ENCODE measurements around the gene DMPK.
A peak's percentile ranks its signal among the peaks of the same experiment; 100 is the strongest.
"Not testable (repeated sequence)": the region's sequence is repeated elsewhere in the genome, so short reads cannot be mapped to it uniquely, and the experiment has no call there.

DMPK gene

DNA sequence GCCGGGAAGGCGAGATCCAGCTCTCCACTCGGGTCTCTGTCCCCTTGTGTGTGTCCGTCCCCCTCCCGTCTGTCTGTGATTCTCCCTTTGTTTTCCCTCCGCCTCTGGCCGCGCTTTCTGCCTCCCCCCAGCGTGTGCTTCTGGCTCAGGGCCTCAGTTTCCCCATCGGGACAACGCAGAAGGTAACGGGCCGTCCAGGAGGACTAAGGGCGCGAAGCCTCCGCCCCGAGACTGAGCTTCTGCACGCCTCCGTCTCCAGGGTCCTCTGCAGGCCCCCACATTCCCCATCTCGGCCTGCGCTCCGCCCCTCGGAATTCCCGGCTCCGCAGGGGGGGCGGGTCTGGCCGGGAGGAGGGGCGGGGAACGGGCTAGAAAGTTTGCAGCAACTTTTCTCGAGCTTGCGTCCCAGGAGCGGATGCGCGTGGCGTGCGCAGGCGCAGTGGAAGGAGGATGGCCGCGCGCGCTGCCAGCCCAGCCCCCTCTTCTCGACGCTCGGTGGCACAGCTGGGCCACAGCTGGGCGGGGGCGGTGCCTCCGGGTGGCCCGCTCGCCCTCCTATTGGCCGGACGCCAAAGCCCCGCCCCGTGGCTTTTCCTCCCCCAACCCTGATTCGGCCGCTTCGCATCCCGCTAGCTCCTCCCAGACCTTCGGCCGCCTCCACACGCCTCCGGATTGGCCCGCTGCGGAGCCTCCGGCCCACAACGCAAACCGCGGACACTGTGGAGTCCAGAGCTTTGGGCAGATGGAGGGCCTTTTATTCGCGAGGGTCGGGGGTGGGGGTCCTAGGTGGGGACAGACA lies 13.1 kb downstream of the DMPK start, which contains the start of gene SIX5:
TSS of gene SIX5 (minus strand) at position 269 of the 799 bp plus-strand sequence. CDS start 408 bp downstream, outside the sequence.
- DNase-seq (ENCODE audit: low read depth) = peak; percentile 97

DNA sequence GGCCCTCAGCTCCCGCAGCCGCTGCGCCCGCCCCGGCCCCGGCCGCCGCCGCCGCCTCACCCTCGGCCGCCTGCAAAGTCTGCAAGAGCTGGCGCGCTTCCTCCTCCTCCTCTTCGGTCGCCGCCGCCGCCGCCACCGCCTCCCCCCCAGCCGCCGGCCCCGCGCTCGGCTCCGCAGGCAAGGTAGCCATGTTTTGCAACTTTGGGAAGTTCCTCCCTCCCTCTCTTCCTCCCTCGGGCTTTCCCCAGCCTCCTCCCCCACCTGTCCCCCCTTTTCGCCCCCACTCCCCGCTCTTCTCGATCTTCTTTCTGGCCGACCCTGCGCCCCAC lies 13.7 kb downstream of the DMPK start:
- DNase-seq (ENCODE audit: low read depth) = peak; percentile 63

DNA sequence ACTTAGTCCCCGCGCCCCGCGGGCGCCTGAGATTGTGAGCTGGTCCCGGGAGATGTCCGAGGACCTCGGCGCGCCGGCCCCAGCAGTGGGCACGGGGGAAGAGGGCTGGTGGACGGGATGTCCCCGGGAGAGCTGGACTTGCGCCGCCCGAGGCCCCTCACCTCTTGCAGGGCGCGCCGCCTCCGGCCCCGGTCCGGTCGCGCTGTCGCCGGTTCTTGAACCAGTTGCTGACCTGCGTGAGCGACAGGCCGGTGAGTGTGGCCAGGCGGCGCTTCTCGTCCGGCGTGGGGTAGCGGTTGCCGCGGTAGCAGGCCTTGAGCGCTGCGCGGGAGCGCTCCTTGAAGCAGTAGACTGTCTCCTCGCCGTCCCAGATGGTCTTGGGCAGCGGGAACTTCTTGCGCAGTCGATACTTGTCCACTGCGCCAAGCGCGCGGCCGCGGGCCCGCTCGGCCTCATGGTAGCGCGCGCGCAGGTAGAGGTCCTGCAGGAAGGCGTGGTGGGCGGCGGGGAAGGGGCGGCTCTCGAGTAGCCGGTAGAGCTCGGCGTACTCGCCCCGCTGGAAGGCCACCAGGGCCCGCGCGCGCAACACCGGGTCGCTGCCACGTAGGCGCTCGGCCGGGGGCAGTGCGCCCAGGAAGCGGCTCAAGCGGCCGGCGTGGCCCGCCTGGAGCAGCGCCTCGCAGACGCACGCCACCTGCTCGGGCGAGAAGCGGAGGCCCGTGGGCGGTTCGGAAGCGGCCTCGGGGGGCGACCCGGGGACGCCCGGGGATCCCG lies 14.2 kb downstream of the DMPK start:
- peak; percentile 86 for DNase-seq (ENCODE audit: low read depth)

DNA sequence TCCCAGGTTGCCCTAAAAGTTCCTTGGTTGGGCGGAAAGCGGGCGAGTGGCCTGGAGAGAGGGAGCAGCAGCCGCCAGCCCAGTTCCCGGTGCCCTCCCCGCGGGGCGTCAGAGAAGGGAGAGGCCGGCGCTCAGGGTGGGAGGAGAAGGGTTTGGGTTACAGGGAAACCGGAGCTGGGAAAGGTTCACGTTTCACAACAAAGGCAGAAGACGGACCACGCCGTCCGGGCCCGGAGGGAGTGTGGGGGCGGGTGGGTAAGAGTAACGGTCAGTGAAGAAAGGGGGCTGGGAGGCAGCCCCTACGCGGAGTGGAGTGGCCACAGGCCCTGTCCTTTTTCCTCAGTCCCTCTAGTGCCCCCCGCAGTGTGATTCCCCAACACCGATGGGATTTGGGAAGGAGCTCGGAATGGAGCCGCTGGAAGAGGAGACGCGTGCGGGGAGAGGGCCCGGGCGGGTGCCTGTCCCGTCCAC lies 14.8 kb downstream of the DMPK start:
- DNase-seq (ENCODE audit: low read depth) = peak; percentile 92

DNA sequence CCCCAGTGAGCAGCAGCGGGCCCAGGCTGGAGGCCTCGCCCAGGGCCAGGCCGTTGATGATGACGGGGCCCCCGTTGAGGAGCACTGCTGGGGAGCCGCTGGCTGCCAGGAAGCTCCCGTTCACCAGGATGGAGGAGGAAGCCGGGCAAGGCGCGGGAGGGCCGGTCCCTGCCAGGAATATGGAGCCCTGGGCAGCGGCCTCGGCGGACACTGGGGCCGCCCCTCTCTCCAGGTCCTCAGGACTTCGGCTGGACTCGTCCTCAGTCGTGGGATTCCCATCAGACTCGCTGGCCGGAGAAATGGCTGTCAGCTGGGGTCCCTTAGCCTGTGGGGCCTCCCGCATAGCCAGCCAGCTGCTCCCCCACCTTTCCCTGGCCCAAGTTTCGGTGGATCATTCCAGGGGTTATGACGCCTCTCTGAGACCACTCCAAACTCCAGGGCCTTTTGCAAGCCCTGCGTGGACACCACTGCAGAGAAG lies 15.4 kb downstream of the DMPK start:
- DNase-seq (ENCODE audit: low read depth) = peak; percentile 33

DNA sequence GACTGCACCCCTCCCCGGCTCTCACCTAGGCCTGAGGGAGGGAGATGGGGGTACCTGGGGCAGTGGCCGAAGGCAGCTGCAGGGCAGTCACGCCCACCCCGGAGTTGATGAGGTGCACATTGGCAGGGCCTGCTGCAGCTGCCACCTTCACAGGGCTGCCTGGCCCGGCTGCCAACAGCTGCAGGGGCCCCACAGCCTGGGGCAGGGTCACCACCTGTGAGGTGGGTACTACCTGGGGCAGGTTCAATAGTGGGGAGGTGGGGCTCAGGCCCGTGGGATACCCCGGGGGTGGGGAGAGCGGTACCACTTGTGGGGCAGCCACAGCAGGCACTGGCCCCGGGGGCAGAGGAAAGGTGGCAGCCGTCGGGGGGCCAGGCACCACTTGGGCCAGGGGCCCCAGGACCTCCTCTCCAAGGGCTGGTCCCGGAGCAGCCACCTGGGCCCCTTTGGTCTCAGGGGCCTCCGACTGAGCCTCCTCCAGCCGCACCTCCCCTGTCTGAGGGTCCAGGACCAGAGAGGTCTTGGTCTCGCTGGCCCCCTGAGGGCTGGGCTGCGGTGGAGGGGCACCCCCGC lies 15.9 kb downstream of the DMPK start:
- DNase-seq (ENCODE audit: low read depth) = no peak

DNA sequence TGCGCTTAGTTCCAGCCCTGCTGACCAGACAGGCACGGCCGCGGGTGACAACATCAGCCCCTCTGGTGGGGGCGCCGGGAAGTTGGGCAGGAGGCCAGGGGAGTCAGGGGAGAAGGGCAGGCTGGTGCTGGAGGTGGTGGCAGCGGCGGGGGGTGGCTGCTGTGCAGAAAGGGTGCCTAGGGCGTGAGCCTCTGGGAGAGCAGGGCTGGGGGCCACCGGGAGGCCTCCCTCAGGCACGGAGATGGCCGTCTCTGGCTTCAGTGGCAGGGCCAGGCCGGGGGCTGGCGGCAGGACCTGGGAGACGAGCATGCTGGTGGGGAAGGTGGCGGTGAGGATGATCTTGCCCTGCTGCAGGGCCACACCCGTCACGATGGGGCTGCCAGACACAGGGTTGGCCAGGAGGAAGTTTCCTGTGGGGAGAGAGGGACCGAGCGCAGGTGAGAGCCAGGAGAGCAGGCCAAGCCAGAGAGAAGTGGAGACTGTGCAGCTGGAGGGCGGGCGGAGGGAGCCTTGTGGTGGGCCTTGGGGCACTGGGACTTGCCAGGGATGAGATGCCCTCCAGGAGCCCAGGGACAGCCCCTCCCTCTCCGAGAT lies 16.5 kb downstream of the DMPK start:
- no peak for DNase-seq (ENCODE audit: low read depth)

DNA sequence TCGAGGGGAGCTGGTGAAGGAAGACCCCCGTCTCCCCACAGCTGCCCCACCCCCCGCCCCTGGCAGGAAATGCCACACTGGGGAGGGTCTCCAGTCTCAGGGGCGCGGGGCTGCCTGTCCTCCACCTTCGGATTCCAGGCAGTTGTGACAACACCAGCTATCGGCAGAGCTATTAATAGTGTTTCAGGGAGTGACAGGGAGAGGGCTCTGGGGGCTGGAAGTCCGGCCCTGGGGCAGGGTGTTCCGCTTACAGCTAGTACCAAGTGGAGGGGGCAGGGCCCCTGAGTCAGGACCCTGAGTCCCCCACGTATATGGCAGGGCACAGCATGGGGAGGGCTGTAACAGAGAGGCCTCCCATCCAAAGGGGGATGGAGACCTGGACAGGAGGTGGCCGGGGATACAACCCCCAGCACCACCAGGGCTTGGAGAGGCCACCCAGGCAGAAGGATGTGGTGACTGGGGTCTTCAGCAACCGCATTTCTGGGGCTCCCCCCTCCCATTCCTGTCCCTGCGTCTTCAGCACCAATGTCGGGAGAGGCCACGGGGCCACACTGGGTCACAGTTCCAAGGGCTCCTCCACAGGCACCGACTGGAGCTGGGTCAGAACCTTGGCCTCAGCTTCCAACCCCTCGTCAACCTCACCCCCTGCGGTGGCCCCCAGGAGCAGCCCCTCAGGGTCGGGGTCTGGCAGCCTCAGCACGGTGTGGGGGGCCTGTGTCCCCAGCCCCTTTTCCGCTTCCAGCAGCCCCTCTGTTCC lies 17.2 kb downstream of the DMPK start:
- DNase-seq (ENCODE audit: low read depth) = no peak

DNA sequence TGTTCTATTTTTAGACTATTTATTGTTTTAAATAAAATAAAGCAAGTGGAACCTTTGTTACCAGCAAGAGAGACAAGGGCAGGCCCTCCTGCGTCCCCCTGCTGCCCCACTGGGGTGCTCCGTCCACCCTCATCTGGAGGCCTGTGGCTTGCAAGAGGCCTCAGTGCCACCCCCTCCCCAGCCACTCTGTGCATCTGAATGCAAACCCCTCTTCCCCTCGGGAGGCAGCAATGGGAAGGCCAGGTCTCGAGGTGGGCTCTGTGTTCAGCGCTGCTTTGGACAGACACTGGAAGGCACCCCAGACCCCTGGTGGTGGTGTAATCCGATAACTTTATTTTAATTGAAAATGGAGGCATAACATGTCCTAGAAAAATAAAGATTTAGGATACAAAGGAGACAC lies 17.8 kb downstream of the DMPK start:
- DNase-seq (ENCODE audit: low read depth) = no peak

DNA sequence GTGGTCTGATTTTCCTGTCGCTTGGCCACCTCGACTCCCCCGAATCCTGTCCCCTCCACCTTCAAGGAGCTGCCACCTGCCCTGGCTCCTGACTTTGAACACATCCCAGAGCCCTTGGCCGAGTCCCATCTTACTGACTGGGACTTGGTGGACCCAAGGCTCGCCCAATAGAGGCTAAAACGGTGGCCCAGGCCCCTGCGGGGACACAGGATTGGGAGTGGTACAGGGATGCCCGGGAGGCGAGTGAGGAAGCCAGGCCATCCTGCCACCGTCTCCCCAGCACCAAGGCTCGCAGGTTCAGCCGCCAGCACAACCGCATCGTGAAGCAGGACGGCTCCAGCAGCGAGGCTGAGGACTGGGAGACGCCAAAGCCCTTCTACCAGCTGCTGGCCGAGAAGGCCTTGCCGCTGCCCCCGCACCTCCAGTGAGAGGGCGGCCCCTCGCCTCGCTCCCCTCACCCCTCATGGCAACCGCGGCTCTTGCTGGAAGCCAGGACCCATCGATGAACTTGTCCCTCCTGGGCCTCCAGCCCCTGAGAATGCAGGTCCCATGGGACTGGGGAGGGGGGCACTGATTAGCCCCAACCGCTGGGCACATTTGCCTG lies 18.5 kb downstream of the DMPK start:
- DNase-seq (ENCODE audit: low read depth) = no peak

DNA sequence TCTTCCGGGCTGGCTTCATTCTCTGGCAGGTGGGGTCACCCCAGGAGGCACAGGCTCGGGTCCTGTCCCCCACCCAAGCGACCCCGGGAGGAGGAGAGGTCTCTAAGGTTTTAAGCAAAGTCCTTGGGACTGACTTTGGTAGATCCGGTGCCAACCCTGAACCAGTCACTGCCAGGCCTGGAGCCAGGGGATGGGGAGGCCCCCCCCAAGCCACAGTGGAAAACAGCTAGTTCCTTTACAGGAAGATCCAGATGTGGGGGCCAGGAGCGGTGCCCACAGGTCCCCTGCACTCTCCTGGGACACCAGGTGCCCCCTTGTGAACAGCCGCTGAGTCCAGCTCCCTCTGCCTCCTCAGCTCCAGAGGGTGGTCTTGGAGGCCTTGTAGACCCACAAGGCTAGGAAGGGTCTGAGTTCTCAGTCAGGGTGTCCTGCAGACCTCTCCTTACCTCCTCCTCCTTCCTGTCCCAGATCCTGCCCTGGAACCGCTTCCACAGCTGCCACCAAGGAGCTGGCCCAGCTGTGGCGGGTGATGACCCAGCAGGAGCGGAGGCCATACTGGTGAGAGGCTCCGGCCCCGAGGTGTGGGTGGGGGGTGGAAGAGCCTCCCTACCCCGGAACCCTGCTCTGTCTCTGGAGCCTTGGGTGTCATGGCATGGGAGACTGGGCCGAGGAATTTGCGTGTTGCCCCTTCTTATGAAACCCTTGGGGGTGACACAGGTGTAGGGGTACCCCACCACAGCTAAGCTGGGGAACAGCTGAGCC lies 19.2 kb downstream of the DMPK start:
- DNase-seq (ENCODE audit: low read depth) = no peak

DNA sequence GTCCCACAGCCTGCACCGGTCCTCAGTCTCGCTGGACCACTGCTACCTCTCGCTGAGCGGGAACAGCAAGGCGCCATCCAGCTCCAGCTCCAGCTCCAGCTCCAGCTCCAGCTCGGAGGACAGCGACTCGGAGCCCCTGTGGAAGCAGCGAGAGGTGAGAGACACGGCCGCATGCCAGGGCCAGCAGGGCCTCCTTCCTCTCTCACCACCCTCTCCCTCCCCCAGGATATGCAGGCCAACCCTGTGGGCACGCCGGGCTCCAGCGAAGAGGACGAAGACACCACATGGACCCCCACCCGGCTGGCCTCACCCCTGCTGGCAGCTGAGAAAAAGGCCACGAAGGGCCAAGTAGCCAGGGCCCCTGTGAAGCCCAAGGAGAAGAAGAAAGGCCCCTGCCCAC lies 20.6 kb downstream of the DMPK start:
- no peak for DNase-seq (ENCODE audit: low read depth)

DNA sequence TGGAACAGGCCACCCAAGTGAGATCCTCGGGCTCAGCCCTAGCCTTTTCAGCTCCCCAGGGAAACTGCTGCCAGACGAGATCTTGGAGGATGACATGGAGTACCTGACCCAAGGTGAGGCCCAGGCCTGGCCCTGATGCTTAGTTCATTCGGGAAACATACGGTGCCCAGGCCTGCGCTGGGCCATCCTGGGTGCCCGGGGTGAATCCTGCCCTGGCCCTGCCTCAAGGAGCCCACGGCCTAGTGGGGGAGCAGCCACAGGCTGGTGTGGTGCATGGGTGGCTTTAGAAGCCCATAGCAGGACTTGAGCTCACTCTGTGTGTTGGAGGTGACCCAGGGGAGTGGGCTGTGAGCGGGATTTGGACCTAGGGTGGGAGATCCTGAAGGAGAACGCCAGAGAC lies 23.4 kb downstream of the DMPK start:
- DNase-seq (ENCODE audit: low read depth) = no peak

DNA sequence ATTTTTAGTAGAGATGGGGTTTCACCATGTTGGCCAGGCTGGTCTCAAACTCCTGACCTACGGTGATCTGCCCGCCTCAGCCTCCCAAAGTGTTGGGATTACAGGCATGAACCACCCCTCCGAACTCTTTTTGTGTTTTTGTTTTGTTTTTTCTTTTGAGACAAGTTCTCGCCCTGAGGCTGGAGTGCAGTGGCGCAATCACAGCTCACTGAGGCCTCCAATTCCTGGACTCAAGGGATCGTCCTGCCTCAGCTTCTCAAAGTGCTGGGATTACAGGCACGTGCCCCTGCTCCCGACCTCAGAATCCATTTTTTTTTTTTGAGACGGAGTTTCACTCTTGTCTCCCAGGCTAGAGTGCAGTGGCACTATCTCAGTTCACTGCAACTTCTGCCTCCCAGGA lies 24.6 kb downstream of the DMPK start:
- DNase-seq (ENCODE audit: low read depth) = no peak

DNA sequence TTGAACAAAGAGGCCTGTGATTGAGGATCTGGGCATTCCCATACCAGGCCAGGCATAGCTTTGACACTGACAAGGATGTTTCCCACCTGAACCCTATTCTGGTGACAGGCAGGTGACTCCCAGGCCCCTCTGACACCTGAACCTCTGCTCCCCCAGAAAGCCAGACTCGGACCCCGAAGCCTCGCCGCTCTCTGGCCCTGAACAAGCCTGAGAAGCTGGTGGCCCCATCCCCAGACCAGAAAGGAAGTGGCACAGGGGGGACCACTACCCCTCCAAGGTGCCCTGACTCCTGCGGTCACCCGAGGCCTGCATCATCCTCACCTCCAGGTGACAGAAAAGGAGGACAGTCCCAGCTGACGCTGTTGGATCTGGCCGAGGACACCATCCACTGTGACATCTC lies 28.0 kb downstream of the DMPK start:
- DNase-seq (ENCODE audit: low read depth) = no peak

DNA sequence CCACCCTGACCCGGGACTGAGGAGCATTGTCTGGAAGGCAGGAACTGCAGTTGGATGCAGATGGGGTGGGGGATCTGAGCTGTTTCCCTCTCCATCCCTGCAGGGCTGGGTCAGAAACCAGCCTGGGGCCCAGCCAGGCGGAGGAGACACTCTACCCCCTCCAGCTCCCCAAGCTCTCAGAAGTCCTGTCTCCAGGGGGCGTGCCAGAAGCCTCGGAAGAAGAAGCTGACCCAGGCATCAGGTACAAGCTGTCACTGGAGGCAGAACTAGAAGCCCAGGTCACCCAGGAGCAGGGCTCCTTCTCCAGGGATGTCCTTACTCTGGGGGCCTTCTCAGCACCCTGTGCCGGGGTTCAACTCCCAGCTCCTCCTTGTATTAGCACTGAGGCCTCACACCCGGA lies 28.7 kb downstream of the DMPK start:
- no peak for DNase-seq (ENCODE audit: low read depth)

DNA sequence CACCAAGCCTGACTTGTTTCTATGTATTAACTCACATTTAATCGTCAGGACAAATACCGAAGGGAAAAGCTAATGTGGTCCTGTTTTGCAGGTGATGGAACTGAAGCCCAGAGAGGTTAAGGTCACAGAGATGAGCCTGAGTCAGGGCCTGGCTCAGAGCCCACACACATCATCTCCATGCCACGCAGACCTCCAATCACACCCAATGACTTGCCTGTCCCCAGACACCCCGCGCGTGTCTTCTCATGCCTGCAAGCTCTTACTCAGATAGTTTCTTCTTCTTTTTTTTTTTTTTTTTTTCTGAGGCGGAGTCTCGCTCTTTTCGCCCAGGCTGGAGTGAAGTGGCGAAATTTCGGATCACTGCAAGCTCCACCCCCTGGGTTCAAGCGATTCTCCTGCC lies 29.7 kb downstream of the DMPK start:
- DNase-seq (ENCODE audit: low read depth) = no peak

DNA sequence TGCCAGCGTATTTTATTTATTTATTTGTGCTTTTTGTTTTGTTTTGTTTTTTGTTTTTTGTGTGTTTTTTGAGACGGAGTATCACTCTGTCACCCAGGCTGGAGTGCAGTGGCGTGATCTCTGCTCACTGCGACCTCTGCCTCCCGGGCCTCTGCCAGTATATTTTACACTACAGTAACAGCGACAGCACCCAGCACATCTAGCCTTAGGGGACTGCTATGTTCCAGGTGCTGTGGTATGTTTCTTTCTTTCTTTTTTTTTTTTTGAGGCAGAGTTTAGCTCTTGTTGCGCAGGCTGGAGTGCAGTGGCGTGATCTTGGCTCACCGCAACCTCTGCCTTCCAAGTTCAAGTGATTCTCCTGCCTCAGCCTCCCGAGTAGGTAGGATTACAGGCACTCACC lies 30.8 kb downstream of the DMPK start:
- DNase-seq (ENCODE audit: low read depth) = not testable (repeated sequence)

DNA sequence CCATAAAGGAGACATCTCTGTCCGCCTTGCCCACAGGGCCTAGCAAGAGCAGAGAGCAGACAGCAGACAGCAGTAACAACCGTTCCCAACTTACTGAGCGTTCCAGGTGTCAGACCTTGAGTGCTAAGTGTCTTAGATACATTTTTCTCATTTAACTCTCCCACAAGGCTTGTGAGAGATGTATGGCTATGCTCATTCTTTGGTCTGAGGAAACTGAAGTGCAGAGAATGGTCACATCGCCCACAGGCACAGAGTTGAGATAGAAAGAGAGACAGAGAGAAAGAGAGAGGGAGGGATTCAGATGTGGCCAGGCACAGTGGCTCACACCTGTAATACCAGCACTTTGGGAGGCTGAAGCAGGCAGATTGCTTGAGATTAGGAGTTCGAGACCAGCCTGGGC lies 34.8 kb downstream of the DMPK start:
- DNase-seq (ENCODE audit: low read depth) = no peak

DNA sequence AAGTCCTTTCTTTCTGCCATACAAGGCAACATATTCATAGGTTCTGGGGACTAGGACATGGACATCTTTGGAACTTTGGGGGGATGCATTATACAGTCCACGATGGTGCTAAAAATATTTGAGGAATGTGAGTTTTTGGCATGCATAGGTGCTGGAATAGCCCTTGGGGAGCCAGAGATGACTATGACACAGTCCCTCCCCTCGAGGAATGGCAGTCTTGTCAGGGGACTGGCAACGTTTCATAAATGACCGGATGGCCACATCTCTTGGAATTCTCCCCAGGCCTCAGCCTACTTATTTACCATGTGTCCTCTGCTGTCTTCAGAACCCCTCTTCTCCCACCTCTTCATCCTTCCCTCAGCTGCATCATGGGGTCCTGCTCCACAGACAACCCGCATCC lies 35.4 kb downstream of the DMPK start:
- no peak for DNase-seq (ENCODE audit: low read depth)

DNA sequence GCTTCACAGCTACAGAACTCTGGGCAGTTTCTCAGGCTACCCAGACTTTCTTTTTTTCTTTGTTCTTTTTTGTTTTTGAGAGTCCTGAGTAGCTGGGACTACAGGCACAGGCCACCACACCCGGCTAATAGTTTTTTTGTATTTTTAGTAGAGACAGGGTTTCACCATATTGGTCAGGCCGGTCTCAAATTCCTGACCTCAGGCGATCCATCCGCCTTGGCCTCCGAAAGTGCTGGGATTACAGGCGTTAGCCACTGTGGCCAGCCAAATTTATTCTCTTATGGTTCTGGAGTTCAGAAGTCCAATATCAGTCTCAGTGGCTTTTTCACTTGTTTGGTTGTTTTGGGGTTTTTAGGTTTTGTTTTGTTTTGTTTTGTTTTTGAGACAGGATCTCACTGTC lies 36.7 kb downstream of the DMPK start:
- no peak for DNase-seq (ENCODE audit: low read depth)
